Neutrophil (primary cell): ENCODE results near the gene NSUN6.

Source experiments
- H3K27ac ChIP-seq: fragments of 200-600 bp; sonication (generic); 2 replicates; pipeline ENCODE4 v1.5.1; 2016; ENCODE audit warnings: mild to moderate bottlenecking, moderate library complexity
- H3K27me3 ChIP-seq: fragments of 200-600 bp; sonication (generic); 2 replicates; pipeline ENCODE4 v1.6.0; 2016; ENCODE audit warnings: mild to moderate bottlenecking
- H3K36me3 ChIP-seq: fragments of 200-600 bp; sonication (generic); 2 replicates; pipeline ENCODE4 v1.5.1; 2017
- H3K4me1 ChIP-seq, 2 experiments: fragments of 200-600 bp in 1 of 2; sonication (generic) in 1 of 2; 1 replicate in 1 of 2; 2 replicates in 1 of 2; pipeline versions ENCODE4 v1.5.1 to v1.6.1; 2013 to 2016; ENCODE audit warnings: low read depth in 1 of 2, low read length in 1 of 2, mild to moderate bottlenecking in 1 of 2, moderate library complexity in 1 of 2; ENCODE audit not compliant: control insufficient read depth in 1 of 2, insufficient read depth in 1 of 2
- H3K4me3 ChIP-seq, 2 experiments: fragments of 200-600 bp in 1 of 2; sonication (generic) in 1 of 2; 1 replicate in 1 of 2; 2 replicates in 1 of 2; pipeline ENCODE4 v1.5.1; 2013 to 2016; ENCODE audit warnings: low read depth in 1 of 2, low read length in 1 of 2, mild to moderate bottlenecking in 1 of 2, moderate library complexity in 1 of 2
- H3K9me3 ChIP-seq: fragments of 200-600 bp; sonication (generic); 2 replicates; pipeline ENCODE4 v1.5.1; 2016
- TF ChIP-seq, protein P1 (sequence below): fragments of 200-600 bp; sonication (generic); IDR thresholded peaks from 2 replicates; pipeline ENCODE4 v1.5.1; 2016; ENCODE audit warnings: antibody characterized with exemption

NSUN6 gene

GRCh38 chr10:18556522-18557147 lies 94.8 kb downstream of the NSUN6 start:
- Histone ChIP-seq H3K36me3 (no peaks in the 10 kb centered on the region), H3K9me3 (no peaks in the 10 kb centered on the region)

GRCh38 chr10:18554479-18554878 lies 96.9 kb downstream of the NSUN6 start:
- H3K4me1 ChIP-seq = no peaks in the 10 kb centered on the region
- peaks cover 4% of the 10 kb centered on the region for H3K36me3 ChIP-seq
- H3K9me3 ChIP-seq = no peaks in the 10 kb centered on the region
- H3K27ac ChIP-seq = no peak overlapping the region
- H3K4me3 ChIP-seq = no peak overlapping the region
- no peaks in the 10 kb centered on the region for H3K27me3 ChIP-seq
- TF ChIP-seq, protein P1, sequence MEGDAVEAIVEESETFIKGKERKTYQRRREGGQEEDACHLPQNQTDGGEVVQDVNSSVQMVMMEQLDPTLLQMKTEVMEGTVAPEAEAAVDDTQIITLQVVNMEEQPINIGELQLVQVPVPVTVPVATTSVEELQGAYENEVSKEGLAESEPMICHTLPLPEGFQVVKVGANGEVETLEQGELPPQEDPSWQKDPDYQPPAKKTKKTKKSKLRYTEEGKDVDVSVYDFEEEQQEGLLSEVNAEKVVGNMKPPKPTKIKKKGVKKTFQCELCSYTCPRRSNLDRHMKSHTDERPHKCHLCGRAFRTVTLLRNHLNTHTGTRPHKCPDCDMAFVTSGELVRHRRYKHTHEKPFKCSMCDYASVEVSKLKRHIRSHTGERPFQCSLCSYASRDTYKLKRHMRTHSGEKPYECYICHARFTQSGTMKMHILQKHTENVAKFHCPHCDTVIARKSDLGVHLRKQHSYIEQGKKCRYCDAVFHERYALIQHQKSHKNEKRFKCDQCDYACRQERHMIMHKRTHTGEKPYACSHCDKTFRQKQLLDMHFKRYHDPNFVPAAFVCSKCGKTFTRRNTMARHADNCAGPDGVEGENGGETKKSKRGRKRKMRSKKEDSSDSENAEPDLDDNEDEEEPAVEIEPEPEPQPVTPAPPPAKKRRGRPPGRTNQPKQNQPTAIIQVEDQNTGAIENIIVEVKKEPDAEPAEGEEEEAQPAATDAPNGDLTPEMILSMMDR = no peak

More at GRCh38 chr10:18556522-18557147, 94.8 kb downstream of the NSUN6 start:
- Histone ChIP-seq H3K4me3 (no peak overlapping the region), H3K27me3 (no peaks in the 10 kb centered on the region), H3K27ac (no peak overlapping the region), H3K4me1 (no peaks in the 10 kb centered on the region)
- TF ChIP-seq, protein P1 = no peak

GRCh38 chr10:18551473-18551872 lies 99.9 kb downstream of the NSUN6 start:
- peaks cover 5% of the 10 kb centered on the region for H3K36me3 ChIP-seq
- no peaks in the 10 kb centered on the region for H3K9me3 ChIP-seq
- no peak overlapping the region for H3K27ac ChIP-seq
- H3K4me3 ChIP-seq = no peak overlapping the region
- no peaks in the 10 kb centered on the region for H3K4me1 ChIP-seq
- no peaks in the 10 kb centered on the region for H3K27me3 ChIP-seq
- TF ChIP-seq, protein P1 = no peak

DNA sequence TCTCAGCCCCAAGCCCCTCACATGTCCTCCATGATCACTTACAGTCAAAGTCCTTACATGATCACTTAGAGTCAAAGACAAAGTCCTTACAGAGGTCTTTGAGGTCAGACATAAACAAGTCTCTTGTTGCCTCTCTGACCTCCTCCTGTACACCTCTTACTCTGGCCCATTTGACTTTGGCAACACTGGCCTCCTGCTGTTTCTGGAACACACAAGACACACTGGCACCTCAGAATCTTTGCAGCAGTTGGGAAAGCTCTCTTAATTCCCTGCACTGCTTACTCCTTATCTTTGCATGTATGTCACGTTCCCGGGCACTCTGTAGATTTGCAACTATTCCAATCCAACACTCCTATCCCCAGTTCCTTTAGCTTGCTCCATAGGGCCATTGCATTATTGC lies 102.3 kb downstream of the NSUN6 start:
- Histone ChIP-seq H3K36me3 (peaks cover 18% of the 10 kb centered on the region), H3K27ac (no peak overlapping the region), H3K9me3 (no peaks in the 10 kb centered on the region), H3K4me1 (no peaks in the 10 kb centered on the region), H3K4me3 (no peak overlapping the region), H3K27me3 (no peaks in the 10 kb centered on the region)
- TF ChIP-seq, protein P1 = no peak

- Histone ChIP-seq H3K4me1 (no peaks in the 10 kb centered on the region), H3K27me3 (no peaks in the 10 kb centered on the region), H3K4me3 (no peak overlapping the region), H3K9me3 (no peaks in the 10 kb centered on the region), H3K27ac (no peak overlapping the region), H3K36me3 (peaks cover 22% of the 10 kb centered on the region)
- TF ChIP-seq, protein P1 = no peak
Measured at GRCh38 chr10:18545621-18546305, 105.6 kb downstream of the NSUN6 start.
